Central memory CD4-positive, alpha-beta T cell (primary cell): ENCODE results near the gene NFKBIB.

Experiments
- DNase-seq: peaks from one replicate; pipeline ENCODE4 v3.0.0; 2022

The NFKBIB gene

GRCh38 chr19:38907670-38908069 lies 7.9 kb downstream of the NFKBIB start:
- DNase-seq, result no peak

- DNase-seq, result no peak
Observed at GRCh38 chr19:38908911-38909310, 9.1 kb downstream of the NFKBIB start.

GRCh38 chr19:38910488-38910887 lies 10.7 kb downstream of the NFKBIB start:
- no peak for DNase-seq

GRCh38 chr19:38911388-38912001 lies 11.7 kb downstream of the NFKBIB start:
- no peak for DNase-seq

- no peak for DNase-seq
Observed at GRCh38 chr19:38912600-38913514, 13.1 kb downstream of the NFKBIB start.

- no peak for DNase-seq
Observed at GRCh38 chr19:38913958-38914357, 14.2 kb downstream of the NFKBIB start.

GRCh38 chr19:38915329-38916321 lies 15.9 kb downstream of the NFKBIB start:
- no peak for DNase-seq

- DNase-seq, result no peak
Observed at GRCh38 chr19:38917516-38917915, 17.7 kb downstream of the NFKBIB start.

GRCh38 chr19:38917921-38918491 lies 18.2 kb downstream of the NFKBIB start:
- DNase-seq, result no peak

- no peak for DNase-seq
Observed at GRCh38 chr19:38918526-38918925, 18.8 kb downstream of the NFKBIB start.

GRCh38 chr19:38919837-38920601 lies 20.2 kb downstream of the NFKBIB start:
- no peak for DNase-seq

- DNase-seq, result no peak
Observed at GRCh38 chr19:38920602-38921419, 21.0 kb downstream of the NFKBIB start.

GRCh38 chr19:38921420-38922274 lies 21.9 kb downstream of the NFKBIB start:
- DNase-seq, result no peak

- no peak for DNase-seq
Observed at GRCh38 chr19:38922482-38922881, 22.7 kb downstream of the NFKBIB start.

- DNase-seq, result no peak
Observed at GRCh38 chr19:38924388-38924787, 24.6 kb downstream of the NFKBIB start.

- DNase-seq, result no peak
Observed at GRCh38 chr19:38928391-38929001, 28.7 kb downstream of the NFKBIB start.

GRCh38 chr19:38929929-38930775 lies 30.4 kb downstream of the NFKBIB start, which contains the start of gene SARS2:
Gene SARS2, minus strand, starts transcription at chr19:38930763. Its CDS starts 27 bp downstream, at chr19:38930736.
- peak; percentile 95 for DNase-seq
